GM19372 (cell line): ENCODE data around the gene RASL11B.

Experiments
- ATAC-seq: cut with Tn5 transposase; IDR thresholded peaks from one replicate; pipeline ENCODE4 v1.9.1; 2021; ENCODE audit warnings: mild to moderate bottlenecking, low read depth, moderate library complexity; ENCODE audit not compliant: unreplicated experiment

Gene RASL11B

GRCh38 chr4:52842792-52843191 lies 19.3 kb upstream of the RASL11B start:
- ATAC-seq = no peak

GRCh38 chr4:52843351-52843750 lies 18.8 kb upstream of the RASL11B start:
- ATAC-seq = no peak

- ATAC-seq = no peak
Measured at GRCh38 chr4:52843958-52844357, 18.2 kb upstream of the RASL11B start.

- ATAC-seq = no peak
Measured at GRCh38 chr4:52844596-52844995, 17.5 kb upstream of the RASL11B start.

- no peak for ATAC-seq
Measured at GRCh38 chr4:52846502-52846901, 15.6 kb upstream of the RASL11B start.

- ATAC-seq = no peak
Measured at GRCh38 chr4:52848254-52848653, 13.9 kb upstream of the RASL11B start.

GRCh38 chr4:52850406-52851124 lies 11.6 kb upstream of the RASL11B start:
- ATAC-seq = no peak

- no peak for ATAC-seq
Measured at GRCh38 chr4:52852041-52852440, 10.1 kb upstream of the RASL11B start.

GRCh38 chr4:52852711-52853110 lies 9.4 kb upstream of the RASL11B start:
- no peak for ATAC-seq

- no peak for ATAC-seq
Measured at GRCh38 chr4:52853351-52853750, 8.8 kb upstream of the RASL11B start.

- no peak for ATAC-seq
Measured at GRCh38 chr4:52856801-52857200, 5.3 kb upstream of the RASL11B start.

- ATAC-seq = no peak
Measured at GRCh38 chr4:52860361-52860760, 1.8 kb upstream of the RASL11B start.

GRCh38 chr4:52861171-52861823 lies 820 bp upstream of the RASL11B start:
- ATAC-seq = no peak

- ATAC-seq = no peak
Measured at GRCh38 chr4:52862639-52863161, 583 bp downstream of the RASL11B start.

- ATAC-seq = no peak
Measured at GRCh38 chr4:52863324-52863723, 1.2 kb downstream of the RASL11B start.

- ATAC-seq = no peak
Measured at GRCh38 chr4:52864793-52865192, 2.7 kb downstream of the RASL11B start.

- ATAC-seq = no peak
Measured at GRCh38 chr4:52865300-52865699, 3.2 kb downstream of the RASL11B start.

GRCh38 chr4:52866734-52867133 lies 4.6 kb downstream of the RASL11B start:
- ATAC-seq = no peak

- no peak for ATAC-seq
Measured at GRCh38 chr4:52867163-52867562, 5.0 kb downstream of the RASL11B start.

GRCh38 chr4:52868133-52868532 lies 6.0 kb downstream of the RASL11B start:
- no peak for ATAC-seq

- no peak for ATAC-seq
Measured at GRCh38 chr4:52869196-52869595, 7.1 kb downstream of the RASL11B start.

- ATAC-seq = no peak
Measured at GRCh38 chr4:52869656-52870055, 7.5 kb downstream of the RASL11B start.
